Mesodermal cell (in vitro differentiated cells): ENCODE measurements around the gene NOVA2. TPM values are rescaled to one million over a fixed set of nuclear protein-coding genes. Genes with fewer than 3 reads are reported as not detected.

ENCODE experiments used
- H3K27ac ChIP-seq: 2 replicates; pipeline ENCODE4 v1.7.0; 2013; ENCODE audit warnings: mild to moderate bottlenecking, low read depth, low read length, moderate library complexity; ENCODE audit not compliant: severe bottlenecking
- H3K36me3 ChIP-seq: 2 replicates; pipeline ENCODE4 v1.7.1; 2013; ENCODE audit warnings: mild to moderate bottlenecking, low read length, moderate library complexity; ENCODE audit not compliant: control insufficient read depth, insufficient read depth
- H3K4me1 ChIP-seq: one replicate; pipeline ENCODE4 v1.7.1; 2013; ENCODE audit warnings: mild to moderate bottlenecking, low read length; ENCODE audit not compliant: insufficient read depth, control insufficient read depth, poor library complexity, severe bottlenecking
- H3K4me3 ChIP-seq: 2 replicates; pipeline ENCODE4 v1.7.0; 2013; ENCODE audit warnings: low read length, control low read depth, mild to moderate bottlenecking; ENCODE audit not compliant: insufficient read depth, poor library complexity, severe bottlenecking; ENCODE audit errors: extremely low read depth
- H3K9me3 ChIP-seq: 2 replicates; pipeline ENCODE4 v1.7.1; 2013; ENCODE audit warnings: mild to moderate bottlenecking, low read length, moderate library complexity; ENCODE audit not compliant: control insufficient read depth
- WGBS, 2 experiments: methylation state at CpG; one replicate each; pipeline ENCODE4 v1.1.5; 2013; ENCODE audit warnings: missing lambda C conversion rate in 2 of 2; ENCODE audit not compliant: insufficient coverage in 2 of 2; 5-methylcytosine and 5-hydroxymethylcytosine counted together
- polyA plus RNA-seq, 2 experiments: library from polyadenylated mRNA; stranded (reverse); fragments of 50-300 nt; gene quantifications; one replicate each; pipeline ENCODE4 v1.2.3, GENCODE V29; 2013

The NOVA2 gene
- polyA plus RNA-seq (2013, experiment 1 of 2), result 8.6 TPM
- polyA plus RNA-seq (2013, experiment 2 of 2), result 5.6 TPM

DNA sequence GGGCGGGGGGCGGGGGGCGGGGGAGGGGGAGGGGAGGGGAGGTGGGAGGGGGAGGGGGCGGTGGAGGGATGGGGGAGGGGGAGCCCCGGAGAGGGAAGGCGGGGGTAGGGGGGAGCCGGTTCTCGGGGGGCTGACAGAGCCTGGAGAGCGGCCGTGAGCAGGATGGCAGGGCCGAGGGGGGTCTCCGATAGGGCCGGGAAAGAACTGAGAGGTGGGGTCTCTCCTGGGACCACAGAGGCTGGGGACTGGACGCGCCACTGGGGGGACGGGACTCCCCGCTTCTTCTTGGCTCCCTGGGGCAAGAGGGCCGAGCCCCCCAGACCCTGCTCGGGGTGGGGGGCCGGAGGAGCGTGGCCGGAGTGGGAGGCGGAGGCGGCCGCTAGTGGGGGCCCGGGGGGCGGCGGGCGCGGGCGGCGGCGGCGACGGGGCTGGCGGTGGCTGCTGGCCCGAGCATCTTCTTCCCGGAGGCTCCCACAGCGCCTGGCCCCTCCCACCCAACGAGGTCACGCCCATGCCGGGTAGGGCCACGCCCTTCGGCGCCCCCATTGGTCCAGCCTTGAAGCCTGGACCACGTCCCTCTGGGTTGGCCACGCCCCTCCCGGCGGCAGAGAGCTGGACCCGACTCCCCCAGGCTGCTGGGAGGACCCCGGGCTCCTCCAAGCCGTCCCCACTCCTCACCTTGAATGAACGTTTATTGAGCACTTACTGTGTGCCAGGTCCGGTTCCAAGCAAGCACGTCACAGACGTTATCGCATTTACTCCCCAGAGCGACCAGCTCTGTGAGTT, at the start of gene NOVA2:
TSS of gene NOVA2 (minus strand) at position 313 of the 786 bp plus-strand sequence. CDS start 514 bp downstream, outside the sequence.
- Histone ChIP-seq H3K9me3 (no peaks in the 10 kb centered on the region), H3K27ac (no peak within 1 kb of the TSS), H3K36me3 (no peaks in the 10 kb centered on the region), H3K4me3 (peak within 1 kb of the TSS; percentile 40), H3K4me1 (no peaks in the 10 kb centered on the region)
- 6 to 10% methylated on average over 25 to 37 of the region's 58 CpGs for WGBS, 2 experiments

- WGBS, 2 experiments, result 93 to 95% methylated on average over 9 to 11 of the region's 11 CpGs
- H3K4me3 ChIP-seq, result no peak overlapping the region
Observed at GRCh38 chr19:46023311-46023779, 49.7 kb upstream of the NOVA2 start.

GRCh38 chr19:46022431-46023310, 49.0 kb upstream of the NOVA2 start, which contains the start of gene PGLYRP1:
TSS of gene PGLYRP1 (minus strand) at chr19:46023053. CDS start at chr19:46023021, 32 bp downstream.
- Histone ChIP-seq H3K27ac (no peak within 1 kb of the TSS), H3K9me3 (no peaks in the 10 kb centered on the region), H3K4me3 (no peak within 1 kb of the TSS), H3K4me1 (no peaks in the 10 kb centered on the region), H3K36me3 (peaks cover 6% of the 10 kb centered on the region)
- WGBS, 2 experiments, result 87 to 91% methylated on average over 43 to 46 of the region's 47 CpGs

More at GRCh38 chr19:46023311-46023779, 49.7 kb upstream of the NOVA2 start:
- H3K9me3 ChIP-seq, result no peaks in the 10 kb centered on the region
- H3K4me1 ChIP-seq, result no peaks in the 10 kb centered on the region
- no peaks in the 10 kb centered on the region for H3K36me3 ChIP-seq
- no peak overlapping the region for H3K27ac ChIP-seq

GRCh38 chr19:46022061-46022430, 48.4 kb upstream of the NOVA2 start:
- 87 to 93% methylated on average over 12 of the region's 12 CpGs for whole genome bisulfite sequencing, 2 experiments
- Histone ChIP-seq H3K9me3 (no peaks in the 10 kb centered on the region), H3K36me3 (peaks cover 6% of the 10 kb centered on the region), H3K4me1 (no peaks in the 10 kb centered on the region), H3K27ac (no peak overlapping the region), H3K4me3 (no peak overlapping the region)

GRCh38 chr19:46021531-46022041, 47.9 kb upstream of the NOVA2 start:
- 90% methylated on average over 6 to 10 of the region's 11 CpGs for WGBS, 2 experiments
- Histone ChIP-seq H3K27ac (no peak overlapping the region), H3K4me3 (no peak overlapping the region), H3K9me3 (no peaks in the 10 kb centered on the region), H3K36me3 (peaks cover 6% of the 10 kb centered on the region), H3K4me1 (no peaks in the 10 kb centered on the region)

- WGBS, 2 experiments, result 91 to 92% methylated on average over 5 to 7 of the region's 7 CpGs
- Histone ChIP-seq H3K4me1 (no peaks in the 10 kb centered on the region), H3K4me3 (no peak overlapping the region), H3K9me3 (no peaks in the 10 kb centered on the region), H3K36me3 (peaks cover 6% of the 10 kb centered on the region), H3K27ac (no peak overlapping the region)
Observed at GRCh38 chr19:46020819-46021125, 47.1 kb upstream of the NOVA2 start.

GRCh38 chr19:46019270-46019669, 45.6 kb upstream of the NOVA2 start:
- H3K4me1 ChIP-seq, result no peaks in the 10 kb centered on the region
- WGBS, 2 experiments, result 93 to 95% methylated on average over 8 of the region's 13 CpGs
- no peaks in the 10 kb centered on the region for H3K9me3 ChIP-seq
- H3K36me3 ChIP-seq, result peaks cover 6% of the 10 kb centered on the region
- no peak overlapping the region for H3K4me3 ChIP-seq
- H3K27ac ChIP-seq, result no peak overlapping the region

DNA sequence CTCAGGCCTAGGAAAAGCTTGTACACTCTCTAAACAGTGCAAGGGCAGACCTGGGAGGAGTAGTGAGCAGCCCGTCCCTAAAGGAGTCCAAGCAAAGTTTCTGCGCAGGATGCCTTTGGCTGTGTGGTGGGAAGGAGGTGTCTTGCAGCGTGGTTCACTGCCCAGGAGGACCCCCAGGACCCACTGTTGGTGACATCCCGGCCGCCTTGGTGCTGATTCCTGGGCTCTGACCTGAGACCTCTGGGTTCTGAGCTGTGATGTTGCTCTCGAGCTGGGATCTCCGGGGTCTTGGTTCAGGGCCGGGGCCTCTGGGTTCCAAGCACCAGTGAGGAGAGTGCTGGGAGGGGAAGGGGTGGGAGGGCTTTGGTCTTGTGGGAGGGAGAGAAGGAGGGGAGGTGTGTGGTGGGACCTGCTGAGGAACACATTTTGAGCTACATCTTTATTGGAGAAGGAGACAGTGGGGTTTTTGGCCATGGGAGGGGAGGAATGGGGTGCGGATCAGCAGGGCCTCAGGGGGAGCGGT, 45.1 kb upstream of the NOVA2 start:
- Histone ChIP-seq H3K4me3 (no peak overlapping the region), H3K9me3 (no peaks in the 10 kb centered on the region), H3K36me3 (peaks cover 6% of the 10 kb centered on the region), H3K4me1 (no peaks in the 10 kb centered on the region), H3K27ac (no peak overlapping the region)
- 90 to 94% methylated on average over 6 to 10 of the region's 10 CpGs for WGBS, 2 experiments

DNA sequence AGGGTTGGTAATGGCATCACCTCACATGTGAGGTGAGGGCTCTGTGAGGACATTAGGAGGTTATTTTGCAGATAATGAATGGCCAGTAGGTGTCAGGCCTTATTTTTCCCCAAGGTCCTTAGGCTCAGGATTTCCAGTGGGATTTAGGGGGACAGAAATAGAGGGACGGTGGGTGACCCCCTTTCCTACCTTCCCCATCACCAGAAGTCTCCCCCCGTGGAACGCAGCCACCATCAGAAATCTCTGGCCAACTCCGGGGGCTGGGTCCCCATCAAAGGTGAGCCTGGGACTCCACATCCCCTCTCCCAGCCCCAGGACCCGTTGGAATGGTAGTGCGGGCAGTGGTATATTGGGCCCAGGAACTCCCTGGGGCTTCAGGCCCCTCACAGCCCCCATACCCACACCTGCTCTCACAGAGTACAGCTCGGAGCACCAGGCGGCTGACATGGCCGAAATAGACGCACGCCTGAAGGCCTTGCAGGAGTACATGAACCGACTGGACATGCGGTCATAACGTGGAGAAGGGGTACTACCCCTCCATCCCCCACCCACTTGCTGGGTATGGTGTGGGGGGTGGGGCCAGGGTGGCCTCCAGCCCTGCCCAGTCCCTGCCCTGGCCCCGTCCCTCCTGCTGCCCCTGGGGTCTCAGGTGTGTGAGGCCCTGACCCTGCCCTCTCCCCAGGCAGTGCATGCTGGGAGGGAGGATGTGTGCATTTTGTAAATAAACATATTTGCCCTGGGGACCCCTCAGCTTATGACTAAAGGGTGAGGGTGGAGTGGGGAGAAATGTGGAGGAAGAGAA, 44.4 kb upstream of the NOVA2 start:
- WGBS, 2 experiments, result 95 to 97% methylated on average over 6 to 8 of the region's 15 CpGs
- H3K36me3 ChIP-seq, result peaks cover 6% of the 10 kb centered on the region
- H3K4me1 ChIP-seq, result no peaks in the 10 kb centered on the region

GRCh38 chr19:46017095-46017429, 43.4 kb upstream of the NOVA2 start:
- Histone ChIP-seq H3K27ac (no peak overlapping the region), H3K9me3 (no peaks in the 10 kb centered on the region), H3K4me1 (no peaks in the 10 kb centered on the region), H3K36me3 (peaks cover 6% of the 10 kb centered on the region), H3K4me3 (no peak overlapping the region)
- WGBS, 2 experiments, result 73 to 78% methylated on average over 5 to 7 of the region's 7 CpGs

More for the DNA sequence above, 44.4 kb upstream of the NOVA2 start:
- no peak overlapping the region for H3K4me3 ChIP-seq
- H3K27ac ChIP-seq, result no peak overlapping the region
- H3K9me3 ChIP-seq, result no peaks in the 10 kb centered on the region
